ENCODE data around the gene NIP7.

NIP7 gene

DNA sequence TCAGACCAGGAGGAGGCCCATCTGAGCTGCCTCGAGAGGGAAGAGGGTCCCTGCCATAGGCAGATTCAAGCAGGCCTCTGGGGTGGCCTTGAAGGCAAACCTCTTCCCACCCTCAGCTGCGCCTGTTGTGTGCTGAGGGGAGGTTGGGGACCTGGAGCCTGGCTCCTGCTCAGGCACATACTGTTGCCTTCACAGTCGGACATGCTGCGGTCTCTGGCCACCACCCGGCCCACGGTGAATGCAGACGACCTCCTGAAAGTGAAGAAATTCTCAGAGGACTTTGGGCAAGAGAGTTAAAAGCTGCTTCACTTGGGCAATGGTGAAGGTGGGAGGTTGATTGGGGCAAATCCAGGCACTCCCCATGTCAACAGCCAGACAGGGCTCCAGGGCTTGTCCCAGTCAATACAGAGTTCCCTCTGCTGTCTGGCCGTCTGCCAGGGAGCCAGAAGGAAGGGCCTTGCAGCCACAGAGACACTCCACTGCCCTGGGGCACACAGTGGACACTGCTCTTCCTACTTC is 15.5 kb upstream of the NIP7 start:
- H3K4me3 ChIP-seq (ENCODE audit: low read depth, low read length) = no peak overlapping the region
- TF ChIP-seq, protein P1, sequence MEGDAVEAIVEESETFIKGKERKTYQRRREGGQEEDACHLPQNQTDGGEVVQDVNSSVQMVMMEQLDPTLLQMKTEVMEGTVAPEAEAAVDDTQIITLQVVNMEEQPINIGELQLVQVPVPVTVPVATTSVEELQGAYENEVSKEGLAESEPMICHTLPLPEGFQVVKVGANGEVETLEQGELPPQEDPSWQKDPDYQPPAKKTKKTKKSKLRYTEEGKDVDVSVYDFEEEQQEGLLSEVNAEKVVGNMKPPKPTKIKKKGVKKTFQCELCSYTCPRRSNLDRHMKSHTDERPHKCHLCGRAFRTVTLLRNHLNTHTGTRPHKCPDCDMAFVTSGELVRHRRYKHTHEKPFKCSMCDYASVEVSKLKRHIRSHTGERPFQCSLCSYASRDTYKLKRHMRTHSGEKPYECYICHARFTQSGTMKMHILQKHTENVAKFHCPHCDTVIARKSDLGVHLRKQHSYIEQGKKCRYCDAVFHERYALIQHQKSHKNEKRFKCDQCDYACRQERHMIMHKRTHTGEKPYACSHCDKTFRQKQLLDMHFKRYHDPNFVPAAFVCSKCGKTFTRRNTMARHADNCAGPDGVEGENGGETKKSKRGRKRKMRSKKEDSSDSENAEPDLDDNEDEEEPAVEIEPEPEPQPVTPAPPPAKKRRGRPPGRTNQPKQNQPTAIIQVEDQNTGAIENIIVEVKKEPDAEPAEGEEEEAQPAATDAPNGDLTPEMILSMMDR (IDR thresholded peaks at IDR 0.05; ENCODE audit: low read depth, low read length) = no peak

DNA sequence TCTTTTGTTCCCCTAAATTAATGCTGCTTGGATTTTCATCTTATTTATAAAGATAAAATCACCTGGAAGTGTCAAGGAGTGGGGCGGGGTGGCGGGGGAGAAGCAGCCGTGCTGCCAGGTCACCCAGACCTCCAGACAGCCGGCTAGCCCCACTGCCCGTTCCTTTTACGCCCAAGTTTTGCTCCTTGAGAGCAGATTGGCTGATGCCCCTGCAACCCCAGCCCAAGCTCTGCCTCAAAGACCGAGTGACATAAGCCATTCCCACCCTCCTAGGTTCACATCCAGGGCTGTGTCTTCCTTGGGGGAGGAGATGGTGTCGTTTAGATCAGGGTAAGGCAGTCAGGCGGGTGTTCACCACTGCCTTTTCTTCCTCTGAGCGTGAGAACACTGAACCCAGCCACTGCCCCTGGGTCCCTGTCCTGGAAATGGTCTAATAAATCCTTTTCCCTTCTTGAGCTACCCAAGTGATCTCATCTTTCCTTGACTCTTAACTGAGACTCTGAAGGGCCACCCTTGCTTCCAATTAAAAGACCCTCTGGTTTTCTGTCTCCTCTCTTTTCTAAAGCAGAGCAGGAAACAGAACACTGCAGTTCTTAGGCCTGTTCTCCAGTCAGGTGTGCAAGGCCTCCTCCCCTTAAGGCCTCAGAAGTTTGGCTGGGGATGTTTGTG is 14.9 kb upstream of the NIP7 start:
- H3K4me3 ChIP-seq (ENCODE audit: low read depth, low read length) = no peak overlapping the region
- TF ChIP-seq, protein P1 (IDR thresholded peaks at IDR 0.05; ENCODE audit: low read depth, low read length) = no peak

DNA sequence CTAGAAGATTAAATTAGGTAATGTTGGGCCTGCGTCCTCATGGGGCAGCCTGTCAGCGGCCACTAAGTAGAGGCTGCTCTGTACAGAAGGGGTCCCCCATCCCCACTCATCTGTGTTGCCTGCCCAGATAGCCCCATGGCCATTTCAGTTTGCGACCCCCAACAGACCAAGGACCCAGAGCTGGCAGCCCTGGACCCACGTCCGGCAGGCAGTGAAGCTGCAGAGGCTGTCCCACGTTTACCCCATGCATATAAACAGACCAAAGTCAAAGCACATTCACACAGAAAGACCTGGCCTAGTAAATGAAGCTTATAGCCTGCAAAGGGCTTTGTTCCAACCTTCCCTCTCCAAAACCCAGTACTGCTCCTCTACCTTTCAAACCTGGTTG is 13.8 kb upstream of the NIP7 start:
- H3K4me3 ChIP-seq (ENCODE audit: low read depth, low read length) = no peak overlapping the region
- TF ChIP-seq, protein P1 (IDR thresholded peaks at IDR 0.05; ENCODE audit: low read depth, low read length) = no peak

DNA sequence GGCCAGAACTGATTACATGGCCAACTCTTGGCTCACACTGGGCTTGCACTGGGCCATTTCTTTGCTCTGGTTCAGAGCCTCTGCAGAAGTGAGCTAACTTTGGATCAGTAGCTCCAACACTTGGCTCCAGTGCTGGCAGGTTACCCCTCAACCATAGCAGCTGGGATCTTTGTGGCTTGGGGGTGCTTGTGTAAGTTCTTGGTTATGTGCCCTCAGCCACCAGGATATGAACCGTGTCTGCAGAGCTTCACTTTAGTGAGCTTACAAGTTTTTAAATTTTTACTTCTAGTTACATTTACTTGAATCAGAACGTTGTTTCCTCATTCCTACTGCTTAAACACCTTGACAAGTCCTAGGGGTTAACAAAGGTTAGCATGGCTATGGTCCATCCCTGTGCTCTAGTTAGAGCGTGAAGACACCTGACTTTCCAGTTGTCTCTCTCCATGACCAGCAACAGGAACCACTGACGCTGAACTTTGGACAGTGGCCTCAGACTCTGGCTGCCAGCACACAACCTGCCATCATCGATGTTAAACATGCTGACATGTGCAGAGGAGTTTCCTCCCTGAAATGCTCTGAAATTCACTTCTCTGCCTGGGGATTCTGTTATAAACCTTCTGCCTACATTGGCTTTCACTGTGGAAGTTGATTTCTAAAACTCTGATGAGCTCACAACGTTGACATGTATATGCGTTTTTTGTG is 13.2 kb upstream of the NIP7 start:
- TF ChIP-seq, protein P1 (IDR thresholded peaks at IDR 0.05; ENCODE audit: low read depth, low read length) = no peak
- no peak overlapping the region for H3K4me3 ChIP-seq (ENCODE audit: low read depth, low read length)

DNA sequence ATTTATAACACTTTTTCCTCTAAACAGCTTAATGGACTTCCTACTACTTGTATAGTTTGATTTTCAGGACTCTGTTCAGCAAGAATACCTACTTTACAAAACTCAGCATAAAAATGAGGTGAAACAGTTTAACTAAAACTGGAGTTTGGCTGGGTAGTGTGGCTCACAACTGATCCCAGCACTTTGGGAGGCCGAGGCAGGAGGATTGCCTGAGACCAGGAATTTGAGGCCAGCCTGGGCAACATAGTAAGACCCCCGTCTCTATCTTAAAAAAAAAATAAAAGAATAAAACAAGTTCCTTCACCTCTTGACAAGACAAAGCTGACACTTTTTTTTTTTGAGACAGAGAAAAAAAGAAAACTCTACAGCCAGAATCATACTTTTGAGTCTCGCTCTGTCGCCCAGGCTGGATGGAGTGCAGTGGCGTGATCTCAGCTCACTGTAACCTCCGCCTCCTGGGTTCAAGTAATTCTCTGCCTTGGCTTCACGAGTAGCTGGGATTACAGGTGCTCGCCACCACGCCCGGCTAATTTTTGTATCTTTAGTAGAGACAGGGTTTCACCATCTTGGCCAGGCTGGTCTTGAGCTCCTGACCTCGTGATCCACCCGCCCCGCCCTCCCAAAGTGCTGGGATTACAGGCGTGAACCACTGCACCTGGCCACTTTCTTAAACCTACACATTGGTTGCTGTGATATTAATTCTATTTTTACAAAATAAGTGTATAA is 11.8 kb upstream of the NIP7 start:
- H3K4me3 ChIP-seq (ENCODE audit: low read depth, low read length) = no peak overlapping the region
- TF ChIP-seq, protein P1 (IDR thresholded peaks at IDR 0.05; ENCODE audit: low read depth, low read length) = no peak

DNA sequence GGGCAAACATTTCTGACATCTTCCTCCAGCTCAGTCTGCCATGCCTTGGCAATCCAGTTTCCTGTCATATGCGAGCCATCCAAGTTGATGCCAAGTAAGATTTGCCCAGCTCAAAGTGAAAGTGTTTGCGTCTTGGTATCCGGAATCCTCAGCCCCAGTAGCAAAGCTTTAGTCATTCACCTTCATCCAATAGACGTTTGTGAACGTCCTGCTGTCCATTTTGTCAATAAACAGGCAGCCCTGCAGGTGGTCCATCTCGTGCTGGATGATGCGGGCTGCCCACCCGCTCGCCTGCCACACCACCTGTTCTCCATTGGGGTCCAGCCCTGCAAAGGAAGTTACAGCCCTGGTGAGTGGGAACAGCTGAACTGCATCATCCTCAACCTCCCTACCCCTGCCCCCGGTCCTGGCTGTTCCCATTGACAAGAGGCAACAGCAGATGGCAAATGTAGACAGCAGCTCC is 10.7 kb upstream of the NIP7 start:
- H3K4me3 ChIP-seq (ENCODE audit: low read depth, low read length) = peak overlapping the region; percentile 73
- TF ChIP-seq, protein P1 (IDR thresholded peaks at IDR 0.05; ENCODE audit: low read depth, low read length) = no peak
